Right lobe of liver (tissue), 6 donors: ENCODE data around the gene CCNJL. TPM values are rescaled to one million over a fixed set of nuclear protein-coding genes. Genes with fewer than 3 reads are reported as not detected.

ENCODE experiments used
- ATAC-seq, 4 donors: fragments of 200-7000 bp; cut with Tn5 transposase; one replicate each; pipeline ENCODE4 v1.9.1; 2020; ENCODE audit warnings: mild to moderate bottlenecking in 4 of 4, moderate library complexity in 4 of 4
- DNase-seq, 3 donors: peaks; one replicate each; pipeline ENCODE4 v3.0.0-alpha.2; 2020
- H3K27ac ChIP-seq, 3 donors: fragments of 200-600 bp; one replicate each; pipeline ENCODE4 v1.8.0; 2022
- H3K27me3 ChIP-seq, 2 donors: fragments of 200-600 bp; one replicate each; pipeline ENCODE4 v1.8.0; 2022
- H3K36me3 ChIP-seq, 4 donors: fragments of 200-600 bp; sonication (generic) in 1 of 4; one replicate each; pipeline versions ENCODE4 v1.5.1 to v1.8.0; 2017 to 2022; ENCODE audit warnings: control low read depth in 1 of 4
- H3K4me1 ChIP-seq, 4 donors: fragments of 200-600 bp; sonication (generic) in 1 of 4; one replicate each; pipeline versions ENCODE4 v1.5.1 to v1.8.0; 2017 to 2022; ENCODE audit warnings: control low read depth in 1 of 4
- H3K4me3 ChIP-seq, 3 donors: fragments of 200-600 bp; one replicate each; pipeline ENCODE4 v1.8.0; 2022
- H3K9me3 ChIP-seq, 4 donors: fragments of 200-600 bp; sonication (generic) in 1 of 4; one replicate each; pipeline versions ENCODE4 v1.5.1 to v1.8.0; 2017 to 2022; ENCODE audit warnings: control low read depth in 1 of 4
- CTCF ChIP-seq, 4 donors: fragments of 200-600 bp in 3 of 4; fragments of 450-650 bp in 1 of 4; IDR thresholded peaks; one replicate each; pipeline versions ENCODE4 v1.5.1 to v1.8.0; 2016 to 2022; ENCODE audit warnings: antibody characterized with exemption in 4 of 4, mild to moderate bottlenecking in 2 of 4
- POLR2A ChIP-seq: fragments of 450-650 bp; IDR thresholded peaks from one replicate; pipeline ENCODE4 v1.6.1; 2017; ENCODE audit warnings: antibody characterized with exemption, mild to moderate bottlenecking
- WGBS: methylation state at CpG from one replicate; pipeline ENCODE4 v1.1.6; 2018; ENCODE audit warnings: low coverage, low lambda C conversion rate; ENCODE audit not compliant: insufficient coverage; ENCODE audit errors: missing lambda C conversion rate; 5-methylcytosine and 5-hydroxymethylcytosine counted together
- intact Hi-C, 2 donors: fragments of 100-400 bp; cut with DNase I; formaldehyde crosslinking; loops; one replicate each; pipeline versions ENCODE4 v1.11.2 to v1.14.1; 2022
- total RNA-seq, 6 experiments: library from RNA; depleted of rRNA in 2 of 6; stranded (reverse); fragments of >200 nt in 2 of 6; fragmentation: NEBNext Ultra II Directional in 3 of 6; extraction: Animal tissue kit (Norgen Biotek cat#: 25700) in 3 of 6; gene quantifications; one replicate each; pipeline versions ENCODE4 v1.1.0 to v1.2.4, GENCODE V29; 2016 to 2023
- donor health status: DM: no; HTN: yes; CAD: no.
- donor health status: DM: no; HTN: no; CAD: no.
- donor health status: DM: no; HTN: no; CAD: no.
- donor health status: DM: no; HTN: yes; CAD: no.
- donor health status: DM: no; HTN: yes; CAD: no.

The CCNJL gene
- total RNA-seq, 6 experiments from 2014 or later: 0.19 to 0.79 (median 0.44) TPM

DNA sequence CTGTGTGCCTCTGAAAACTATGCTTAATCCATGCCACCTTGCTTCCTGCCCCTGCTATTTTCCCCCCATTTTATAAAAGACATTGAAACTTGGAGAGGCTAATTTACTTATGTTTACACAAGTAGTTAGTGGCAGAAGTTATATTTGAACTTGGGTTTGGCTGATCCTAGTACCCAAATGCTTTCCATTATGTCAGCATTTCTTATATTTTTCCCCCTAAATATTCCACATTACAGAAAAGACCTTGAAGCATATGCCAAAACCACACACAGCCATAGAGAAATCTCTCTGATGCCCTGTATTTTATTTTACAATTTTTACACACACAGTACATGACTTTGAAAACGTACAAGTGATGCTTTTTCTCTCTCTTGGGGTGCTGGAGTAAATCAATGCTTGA, 46.9 kb upstream of the CCNJL start:
- H3K9me3 ChIP-seq: no peaks in the 10 kb centered on the region
- no peak for ATAC-seq
- intact Hi-C loops: no loop called here
- DNase-seq: no peak
- no peak overlapping the region for H3K27ac ChIP-seq
- H3K4me3 ChIP-seq: no peak overlapping the region
- H3K27me3 ChIP-seq: no peaks in the 10 kb centered on the region
- no peaks in the 10 kb centered on the region for H3K4me1 ChIP-seq
- TF ChIP-seq POLR2A (no peak), CTCF (IDR thresholded peaks at IDR 0.05) (no peak)
- H3K36me3 ChIP-seq: no peaks in the 10 kb centered on the region
- 5% methylated on average over 1 of the region's 1 CpG for WGBS

GRCh38 chr5:160357861-160358411, 45.6 kb upstream of the CCNJL start:
- Histone ChIP-seq H3K27me3 (no peaks in the 10 kb centered on the region), H3K27ac (no peak overlapping the region), H3K36me3 (no peaks in the 10 kb centered on the region), H3K9me3 (no peaks in the 10 kb centered on the region), H3K4me1 (no peaks in the 10 kb centered on the region), H3K4me3 (no peak overlapping the region)
- DNase-seq (no peak), ATAC-seq (peak in 1 of 4 donors; percentile 36)
- intact Hi-C loops: no loop called here
- 60% methylated on average over 3 of the region's 7 CpGs for WGBS
- TF ChIP-seq POLR2A (no peak), CTCF (IDR thresholded peaks at IDR 0.05) (no peak)

GRCh38 chr5:160357394-160357793, 45.0 kb upstream of the CCNJL start:
- intact Hi-C loops: no loop called here
- Histone ChIP-seq H3K27ac (no peak overlapping the region), H3K4me1 (no peaks in the 10 kb centered on the region), H3K36me3 (no peaks in the 10 kb centered on the region), H3K27me3 (no peaks in the 10 kb centered on the region), H3K4me3 (no peak overlapping the region), H3K9me3 (no peaks in the 10 kb centered on the region)
- 61% methylated on average over 7 of the region's 7 CpGs for WGBS
- TF ChIP-seq CTCF (IDR thresholded peaks at IDR 0.05): no peak
- no peak for TF ChIP-seq POLR2A
- DNase-seq: no peak
- no peak for ATAC-seq

DNA sequence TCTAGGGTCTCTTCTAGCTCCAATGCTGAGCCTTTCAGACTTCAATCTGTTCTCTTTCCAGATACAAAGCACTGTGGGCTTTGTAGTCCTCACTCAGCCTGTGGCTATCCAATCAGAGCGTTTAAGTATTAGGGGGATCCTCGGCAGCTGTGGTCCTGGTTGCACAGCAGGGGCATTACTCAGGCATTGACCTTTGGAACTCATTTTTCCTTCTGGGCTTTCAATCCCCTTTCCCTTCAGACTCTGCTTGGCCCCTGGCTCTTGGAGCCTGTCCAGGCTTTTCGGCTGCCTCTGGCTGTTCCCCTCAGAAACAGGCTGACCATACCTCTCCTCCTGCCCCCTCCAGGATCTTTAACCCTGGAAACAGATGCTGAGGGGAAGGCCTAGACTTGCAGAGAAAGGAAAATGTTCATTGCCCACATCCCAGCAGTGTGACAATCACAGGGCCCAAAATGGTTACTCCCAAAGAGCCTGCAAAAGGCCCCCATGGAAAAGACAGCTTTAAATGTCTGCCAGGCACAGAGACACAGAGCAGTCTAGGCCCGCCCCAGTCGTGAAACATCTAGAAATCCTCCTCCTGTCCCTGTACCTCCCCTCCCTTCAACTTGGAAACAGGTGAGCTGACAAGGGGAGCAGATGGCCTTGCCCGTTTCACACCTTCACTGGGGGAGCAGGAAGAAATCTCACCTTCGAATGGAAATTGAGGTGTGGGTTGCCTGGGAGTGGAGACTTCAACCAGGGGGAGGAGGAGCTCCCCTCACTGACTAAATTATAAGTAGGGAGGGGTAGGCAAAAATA, 44.4 kb upstream of the CCNJL start:
- Histone ChIP-seq H3K4me1 (no peaks in the 10 kb centered on the region), H3K27me3 (no peaks in the 10 kb centered on the region), H3K36me3 (no peaks in the 10 kb centered on the region), H3K4me3 (no peak overlapping the region), H3K27ac (no peak overlapping the region), H3K9me3 (no peaks in the 10 kb centered on the region)
- intact Hi-C loops: no loop called here
- DNase-seq (no peak), ATAC-seq (no peak)
- WGBS: 42% methylated on average over 5 of the region's 7 CpGs
- TF ChIP-seq CTCF (IDR thresholded peaks at IDR 0.05) (no peak), POLR2A (no peak)
